ENCODE measurements around the gene CREBL2.

DNA sequence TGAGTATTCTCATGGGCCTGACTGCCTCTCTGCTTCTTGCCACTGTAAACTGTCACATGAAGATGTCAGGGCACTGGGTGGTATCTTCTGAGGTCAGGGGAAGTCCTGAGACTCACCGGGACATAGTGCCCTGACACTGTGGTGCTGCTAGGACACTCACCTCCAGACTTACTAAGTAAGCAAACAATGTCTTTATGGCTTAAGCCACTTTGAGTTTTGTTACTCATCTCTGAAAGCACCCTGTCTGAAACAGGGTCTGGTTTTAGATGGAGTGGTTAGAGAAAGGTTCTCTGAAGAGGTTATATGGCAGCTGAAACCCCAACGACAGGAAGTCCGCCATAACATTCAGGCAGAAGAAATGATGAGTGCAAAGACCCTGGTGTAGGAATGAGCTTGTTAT, 61.6 kb downstream of the CREBL2 start:
- TF ChIP-seq BHLHE40 (IDR thresholded peaks at IDR 0.05; ENCODE audit: borderline replicate concordance) = no peak
- no peak for TF ChIP-seq FOXK2 (IDR thresholded peaks at IDR 0.05)
- no peak for TF ChIP-seq NFRKB (IDR thresholded peaks at IDR 0.05)

All from HEK293T (cell line).